Measurements from ENCODE around the gene MAGEC2.

GRCh38 chrX:142249721-142250120 lies 44.6 kb upstream of the MAGEC2 start:
- TF ChIP-seq POLR2AphosphoS5 (IDR thresholded peaks at IDR 0.05): no peak
- no peak for TF ChIP-seq POLR2A (IDR thresholded peaks at IDR 0.05)
- TF ChIP-seq CTCF (IDR thresholded peaks at IDR 0.05): no peak
- no peak for TF ChIP-seq EP300 (IDR thresholded peaks at IDR 0.05)
